Dedifferentiated amniotic fluid mesenchymal stem cell (primary cell): Measurements from ENCODE around the gene SPATC1L.

Source experiments
- DNase-seq: peaks from one replicate; pipeline ENCODE4 v3.0.0-alpha.2; 2016; ENCODE audit errors: extremely low spot score

Gene SPATC1L

DNA sequence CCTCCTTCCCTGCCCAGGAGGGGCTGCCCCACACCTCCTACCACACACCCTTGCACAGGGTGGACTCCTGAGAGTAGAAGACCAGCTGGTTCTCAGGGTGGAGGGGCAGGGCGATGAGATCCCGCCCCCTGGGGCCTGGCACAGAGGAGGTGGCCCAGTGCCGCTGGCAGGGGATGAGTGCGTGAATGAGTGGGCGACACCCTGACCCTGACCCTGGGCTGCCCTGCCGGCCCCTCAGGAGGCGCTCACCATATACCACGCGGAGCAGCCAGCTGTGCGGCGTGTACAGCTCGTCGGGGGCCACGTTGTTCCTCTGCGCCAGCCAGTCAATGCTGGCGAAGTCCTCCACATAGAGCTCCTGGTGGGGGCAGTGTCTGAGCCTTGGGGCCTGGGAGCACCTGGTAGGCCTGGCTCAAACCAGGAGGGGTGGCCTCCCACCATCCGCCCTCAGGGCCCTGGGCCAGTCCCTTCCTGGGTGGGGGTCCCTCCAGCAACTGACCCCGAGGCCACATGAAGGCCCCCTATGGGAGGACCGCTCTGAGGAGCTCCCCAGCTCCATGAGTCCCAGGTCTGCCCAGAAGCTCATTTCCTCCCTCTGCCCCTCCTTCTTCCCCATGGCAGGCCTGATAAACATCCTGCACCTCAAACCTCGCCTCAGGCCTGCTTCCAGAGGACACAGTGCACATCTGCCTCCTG, 31.3 kb upstream of the SPATC1L start:
- DNase-seq = no peak

DNA sequence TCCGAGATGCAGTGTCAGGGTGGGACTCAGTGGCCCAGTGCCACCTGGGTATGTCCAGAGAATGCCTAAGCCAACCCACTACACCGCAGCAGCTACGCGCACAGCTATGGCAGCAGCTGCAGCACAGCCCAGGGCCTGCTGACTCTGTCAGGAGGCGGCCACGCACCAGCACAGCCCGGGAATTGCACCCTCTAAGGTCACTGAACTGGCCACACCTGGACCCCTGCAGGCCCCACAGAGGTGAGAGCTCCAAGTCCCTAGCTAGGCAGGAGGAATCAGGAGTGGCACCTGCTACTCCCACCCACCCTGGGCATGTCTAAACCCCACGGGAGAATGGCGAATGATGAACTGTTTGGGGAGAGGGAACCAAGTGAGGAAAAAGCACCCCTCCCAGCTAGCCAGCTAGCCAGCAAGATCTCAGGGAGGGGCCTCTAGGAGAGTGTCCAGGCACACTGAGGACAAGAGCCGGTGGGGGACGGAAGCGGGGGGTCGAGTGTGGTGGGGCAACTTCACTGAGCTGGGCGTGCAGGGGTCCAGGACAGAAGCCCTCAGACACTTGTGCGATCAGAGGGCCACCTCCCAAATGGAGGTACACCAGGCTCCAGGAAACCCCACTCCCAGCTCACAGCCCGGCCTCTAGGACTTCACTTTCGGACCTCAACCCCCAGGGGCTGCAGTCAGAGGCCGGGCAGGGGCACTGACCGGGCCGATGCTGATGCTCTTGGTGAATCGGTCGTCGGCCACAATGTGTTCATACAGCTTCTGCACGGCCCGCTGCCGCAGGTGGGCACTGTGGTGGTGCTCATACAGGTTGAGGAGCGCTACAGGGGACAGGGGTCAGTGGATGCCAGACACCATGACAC, 30.4 kb upstream of the SPATC1L start:
- no peak for DNase-seq

- DNase-seq = no peak
These were observed 29.5 kb upstream of the SPATC1L start for GRCh38 chr21:46213620-46214286.

DNA sequence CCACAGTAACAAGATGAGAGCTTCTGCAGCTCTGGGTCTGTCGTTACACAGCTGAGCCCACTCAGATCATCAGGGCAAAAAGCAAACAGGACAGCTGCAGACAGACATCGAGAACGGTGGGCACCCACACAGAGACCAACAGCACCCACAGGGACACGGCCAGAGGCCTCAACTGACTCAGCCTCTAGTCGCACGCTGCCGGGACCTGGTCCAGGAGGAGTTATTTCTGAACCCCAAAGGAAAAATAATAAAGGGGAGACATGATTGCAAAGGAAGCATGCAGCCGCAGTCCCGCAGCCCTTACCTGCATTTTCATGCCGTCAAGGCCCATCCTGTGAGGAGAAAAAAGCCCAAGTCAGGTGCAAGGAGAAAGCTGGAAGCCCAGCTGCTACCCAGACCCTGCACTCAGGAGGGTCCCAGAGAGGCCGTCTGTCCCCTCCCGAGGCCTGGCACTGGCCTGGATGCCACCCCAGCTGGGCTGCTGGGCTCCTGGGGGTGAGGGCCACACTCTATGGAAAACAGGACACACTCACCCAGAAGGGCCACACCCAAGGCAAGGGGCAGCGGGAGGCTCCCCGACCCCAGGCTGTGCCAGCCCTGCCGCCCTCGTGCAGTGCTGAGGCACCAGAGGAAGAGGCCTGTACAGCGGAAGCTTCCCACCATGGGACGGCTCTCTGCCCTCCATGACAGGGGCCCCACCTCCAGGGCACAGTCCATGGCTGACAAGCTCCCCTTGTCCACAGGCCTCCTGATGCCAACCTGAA, 28.6 kb upstream of the SPATC1L start:
- no peak for DNase-seq

GRCh38 chr21:46211786-46212720, 27.8 kb upstream of the SPATC1L start:
- no peak for DNase-seq

GRCh38 chr21:46211376-46211775, 27.1 kb upstream of the SPATC1L start:
- no peak for DNase-seq

GRCh38 chr21:46210378-46211136, 26.3 kb upstream of the SPATC1L start:
- DNase-seq = no peak

- no peak for DNase-seq
These were observed 24.8 kb upstream of the SPATC1L start for GRCh38 chr21:46208761-46209721.

DNA sequence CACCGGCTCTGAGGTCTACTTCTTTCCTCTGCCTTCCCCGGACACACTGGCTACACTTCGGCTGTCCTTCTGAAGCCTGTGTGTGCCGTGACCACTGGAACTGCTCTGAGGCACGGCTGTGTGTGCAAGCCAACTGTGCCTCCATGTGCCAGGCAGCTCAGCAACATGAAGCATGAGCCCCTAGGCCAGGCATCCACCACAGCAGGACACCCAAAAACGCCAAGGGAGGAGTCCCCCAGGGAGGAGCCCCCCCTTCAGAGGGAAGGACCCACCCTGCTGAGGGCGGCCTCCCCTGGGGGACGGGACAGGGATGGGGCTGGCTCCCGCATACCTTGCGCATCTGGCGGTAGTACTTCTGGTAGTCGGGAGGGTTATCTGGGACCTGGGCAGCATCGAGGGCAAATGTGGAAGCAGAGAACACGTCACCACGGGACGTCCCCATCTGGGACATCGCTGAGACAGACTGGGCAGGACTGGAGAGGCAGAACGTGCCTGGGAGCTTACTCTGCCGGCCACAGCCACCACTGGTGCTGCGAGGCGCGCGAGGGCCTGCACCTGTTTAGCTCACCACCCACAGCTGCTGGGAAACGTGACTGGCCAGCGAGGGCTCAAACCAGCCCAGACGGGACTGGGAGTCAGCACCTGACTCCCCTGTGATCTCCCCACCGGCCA, 23.8 kb upstream of the SPATC1L start:
- DNase-seq = no peak

GRCh38 chr21:46207006-46207919, 23.0 kb upstream of the SPATC1L start:
- DNase-seq = no peak

DNA sequence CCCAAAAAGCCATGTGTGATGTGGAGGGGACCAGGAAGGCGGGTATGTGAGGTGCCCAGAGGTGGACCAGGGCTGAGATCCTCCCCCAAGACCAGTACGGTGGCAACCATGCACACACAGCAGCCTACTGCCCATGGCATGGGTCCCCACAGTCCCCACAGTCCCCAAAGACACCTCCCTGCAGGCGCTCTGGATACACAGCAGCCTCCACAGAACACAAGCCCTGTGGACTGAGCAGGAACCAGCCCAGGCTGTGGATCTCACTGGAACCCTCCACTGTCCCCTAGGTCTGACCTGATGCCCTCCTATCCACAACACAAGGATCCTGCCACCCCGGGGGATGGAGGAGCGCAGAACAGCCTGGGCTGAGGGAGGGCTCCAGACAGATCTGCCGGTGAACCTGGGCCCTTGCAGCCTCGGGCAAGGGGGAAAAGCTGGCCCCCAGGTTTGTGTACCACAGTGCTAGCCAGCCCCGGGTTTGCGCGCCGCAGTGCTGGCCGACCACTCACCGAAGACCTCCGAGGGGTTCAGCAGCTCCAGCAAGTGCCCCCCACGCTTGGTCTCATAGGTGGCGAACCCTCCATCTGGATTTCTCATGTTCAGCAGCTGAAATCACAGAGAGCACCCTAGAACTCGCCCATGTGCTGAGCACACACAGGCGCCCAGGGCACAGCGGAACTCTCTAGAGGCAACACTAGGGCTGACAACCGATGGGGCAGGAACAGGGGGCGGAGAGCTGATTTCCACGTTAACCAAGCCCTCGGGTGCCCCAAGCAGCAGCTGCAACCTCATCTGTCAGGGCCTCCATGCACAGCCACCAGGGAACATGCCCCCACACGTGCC, 22.1 kb upstream of the SPATC1L start:
- no peak for DNase-seq

DNA sequence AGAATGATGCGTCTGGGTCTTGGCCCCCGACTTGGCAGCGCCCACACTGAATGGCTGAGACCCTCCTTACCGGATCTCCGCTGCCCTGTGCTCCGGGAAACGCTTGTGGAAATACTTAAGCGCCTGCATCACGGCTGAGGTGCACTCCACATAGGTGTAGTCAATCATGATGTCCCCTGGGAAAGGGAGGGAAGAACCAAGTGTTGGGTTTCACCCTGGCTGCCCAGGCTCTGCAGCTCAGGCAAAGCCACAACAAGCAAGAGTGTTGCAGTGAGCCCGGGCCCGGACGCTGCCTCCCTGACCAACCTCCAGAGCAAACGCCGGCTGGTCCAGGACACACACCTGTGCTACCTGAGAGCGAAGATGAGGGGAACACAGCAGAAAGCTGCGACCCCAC, 21.5 kb upstream of the SPATC1L start:
- DNase-seq = no peak

DNA sequence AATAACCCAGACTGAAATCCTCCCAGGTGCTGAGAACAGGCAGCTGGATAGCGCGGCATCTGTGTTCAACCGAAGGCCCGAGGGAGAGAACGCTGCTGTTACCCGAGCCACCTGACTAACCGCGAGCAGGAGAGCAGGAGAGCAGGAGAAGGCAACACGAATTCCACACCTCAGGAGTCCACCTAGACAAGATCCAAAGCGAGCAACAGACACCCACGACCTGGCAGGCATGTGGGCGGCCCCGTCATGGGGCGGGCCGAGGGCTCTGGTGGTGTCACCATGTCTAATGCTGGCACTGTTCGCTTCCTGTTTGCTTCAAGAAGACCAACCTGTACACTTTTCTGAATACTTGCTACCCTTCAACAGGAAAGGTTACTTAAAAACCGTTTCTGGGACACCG, 20.9 kb upstream of the SPATC1L start:
- DNase-seq = no peak

GRCh38 chr21:46203203-46203600, 18.9 kb upstream of the SPATC1L start:
- DNase-seq = no peak

DNA sequence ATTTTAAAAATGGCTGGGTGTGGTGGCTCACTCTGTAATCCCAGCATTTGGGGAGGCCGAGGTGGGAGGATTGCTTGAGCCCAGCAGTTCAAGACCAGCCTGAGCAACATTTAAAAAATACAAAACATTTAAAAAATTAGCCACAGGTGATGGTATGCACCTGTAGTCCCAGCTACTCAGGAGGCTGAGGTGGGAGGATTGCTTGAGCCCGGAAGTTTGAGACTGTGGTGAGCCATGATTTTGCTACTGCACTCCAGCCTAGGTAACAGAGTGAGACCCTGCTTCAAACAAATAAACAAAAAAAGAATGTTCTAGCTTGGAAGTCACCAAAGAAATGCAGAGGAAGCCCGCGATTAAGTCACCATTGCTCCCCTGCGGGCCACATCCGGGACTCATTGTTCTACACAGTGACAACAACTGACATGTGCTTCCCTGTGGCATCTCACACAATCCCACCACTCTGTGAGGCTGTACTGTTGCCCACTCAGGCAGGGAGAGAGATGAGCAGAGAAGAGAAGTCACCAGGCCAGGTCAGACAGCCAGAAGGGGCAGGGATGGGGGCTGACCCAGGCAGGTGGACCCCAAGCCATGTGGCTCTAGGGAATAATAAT, 18.4 kb upstream of the SPATC1L start:
- no peak for DNase-seq
